Measurements from ENCODE around the gene ITGAL.
A peak's percentile ranks its signal among the peaks of the same experiment; 100 is the strongest.

Gene ITGAL

GRCh38 chr16:30482366-30482765, 9.8 kb downstream of the ITGAL start:
- peak; percentile 31 for TF ChIP-seq CTCF (IDR thresholded peaks at IDR 0.05; ENCODE audit: low read depth, low read length, missing control alignments)
- H3K4me3 ChIP-seq (replicated peaks; ENCODE audit: low read depth, low read length): no peak overlapping the region
- no peak for DNase-seq (ENCODE audit: extremely low read depth, low read depth)

GRCh38 chr16:30484887-30485286, 12.3 kb downstream of the ITGAL start:
- no peak overlapping the region for H3K4me3 ChIP-seq (replicated peaks; ENCODE audit: low read depth, low read length)
- no peak for TF ChIP-seq CTCF (IDR thresholded peaks at IDR 0.05; ENCODE audit: low read depth, low read length, missing control alignments)
- DNase-seq (ENCODE audit: extremely low read depth, low read depth): no peak

- TF ChIP-seq CTCF (IDR thresholded peaks at IDR 0.05; ENCODE audit: low read depth, low read length, missing control alignments): no peak
- no peak overlapping the region for H3K4me3 ChIP-seq (replicated peaks; ENCODE audit: low read depth, low read length)
- DNase-seq (ENCODE audit: extremely low read depth, low read depth): no peak
Measured at GRCh38 chr16:30485818-30486436, 13.4 kb downstream of the ITGAL start.

- no peak overlapping the region for H3K4me3 ChIP-seq (replicated peaks; ENCODE audit: low read depth, low read length)
- no peak for DNase-seq (ENCODE audit: extremely low read depth, low read depth)
- no peak for TF ChIP-seq CTCF (IDR thresholded peaks at IDR 0.05; ENCODE audit: low read depth, low read length, missing control alignments)
Measured at GRCh38 chr16:30488764-30489605, 16.4 kb downstream of the ITGAL start.

- no peak for DNase-seq (ENCODE audit: extremely low read depth, low read depth)
- TF ChIP-seq CTCF (IDR thresholded peaks at IDR 0.05; ENCODE audit: low read depth, low read length, missing control alignments): no peak
- H3K4me3 ChIP-seq (replicated peaks; ENCODE audit: low read depth, low read length): no peak overlapping the region
Measured at GRCh38 chr16:30490210-30490609, 17.7 kb downstream of the ITGAL start.

GRCh38 chr16:30491229-30491628, 18.7 kb downstream of the ITGAL start:
- no peak for TF ChIP-seq CTCF (IDR thresholded peaks at IDR 0.05; ENCODE audit: low read depth, low read length, missing control alignments)
- DNase-seq (ENCODE audit: extremely low read depth, low read depth): no peak
- H3K4me3 ChIP-seq (replicated peaks; ENCODE audit: low read depth, low read length): no peak overlapping the region
